Measurements from ENCODE around the gene COMT. TPM values are rescaled to one million over a fixed set of nuclear protein-coding genes. Genes with fewer than 3 reads are reported as not detected.

The COMT gene
- total and polyA plus RNA-seq, 9 of the 15 experiments (the other 6 are each of a cell fraction or from before 2014, with no cell fraction given), result 12.5 to 351 (median 155) TPM

DNA sequence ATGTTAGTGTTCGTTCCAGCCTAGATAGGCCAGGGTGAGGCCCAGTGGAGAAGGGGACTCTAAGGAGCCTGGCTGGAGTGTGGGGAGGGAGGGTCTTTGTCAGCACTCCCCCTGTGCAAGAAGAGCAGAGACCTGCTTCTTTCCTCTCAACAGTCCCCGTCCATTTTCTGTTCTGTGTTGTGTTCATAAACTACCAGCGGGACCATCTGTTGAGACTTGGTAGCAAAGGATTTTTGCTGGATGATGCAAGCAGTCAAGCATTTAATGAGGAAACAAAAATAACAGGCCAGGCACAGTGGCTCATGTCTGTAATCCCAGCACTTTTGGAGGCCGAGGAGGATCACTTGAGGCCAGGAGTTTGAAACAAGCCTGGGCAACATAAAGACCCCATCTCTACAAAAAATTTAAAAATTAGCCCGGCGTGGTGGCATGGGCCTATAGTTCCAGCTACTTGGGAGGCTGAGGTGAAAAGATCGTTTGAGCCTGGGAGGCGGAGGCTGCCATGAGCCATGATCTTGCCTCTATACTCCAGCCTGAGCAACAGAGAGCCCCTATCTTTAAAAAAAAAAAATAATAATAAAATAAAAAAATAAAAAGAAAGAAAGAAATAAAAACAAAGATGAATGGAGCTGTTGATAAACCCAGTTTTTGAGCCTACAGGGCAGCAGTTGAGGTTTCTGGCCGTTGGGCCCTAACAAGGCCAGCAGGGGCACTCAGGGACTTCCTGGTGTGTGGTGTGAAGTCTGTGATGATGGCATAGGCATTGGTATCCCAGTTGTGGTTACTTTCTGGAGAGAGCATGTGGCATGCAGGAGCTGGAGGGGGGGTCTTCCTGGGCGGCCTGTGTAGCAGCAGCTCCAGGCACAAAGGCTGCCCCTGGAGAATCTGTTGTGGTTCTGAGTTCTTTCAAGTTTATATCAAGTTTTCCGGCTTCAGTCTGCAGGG, 1.8 kb downstream of the COMT start (continued):
- 0 out of 2 replicates have a peak, but pooled peaks have one; percentile 62 for TF ChIP-seq ZNF696 (CRISPR knock-in tag; conservative IDR thresholded peaks at IDR 0.05)
- 0 out of 2 replicates have a peak, but pooled peaks have one; percentile 70 for TF ChIP-seq CLOCK (CRISPR knock-in tag; IDR thresholded peaks at IDR 0.05; ENCODE audit: borderline replicate concordance)
- TF ChIP-seq NR2F6 (CRISPR knock-in tag; IDR thresholded peaks at IDR 0.05), result peak; percentile 80; the same call in 1 of the 2 replicates
- peak; percentile 65; the same call in 1 of the 2 replicates for TF ChIP-seq HMG20A (CRISPR knock-in tag; conservative IDR thresholded peaks at IDR 0.05)
- TF ChIP-seq CXXC5 (CRISPR knock-in tag; IDR thresholded peaks at IDR 0.05), result peak; percentile 85
- no peak for TF ChIP-seq RUNX1 (IDR thresholded peaks at IDR 0.05; ENCODE audit: low read depth)
- peak; percentile 38 for TF ChIP-seq KDM5B (IDR thresholded peaks at IDR 0.05; ENCODE audit: insufficient replicate concordance, low read depth, low read length)
- TF ChIP-seq MEIS2 (IDR thresholded peaks at IDR 0.05; ENCODE audit: partially characterized antibody), result no peak
- peak; percentile 76; the same call in 1 of the 2 replicates for TF ChIP-seq ZC3H11A (IDR thresholded peaks at IDR 0.05; ENCODE audit: low read depth, low read length)
- TF ChIP-seq, protein P1, sequence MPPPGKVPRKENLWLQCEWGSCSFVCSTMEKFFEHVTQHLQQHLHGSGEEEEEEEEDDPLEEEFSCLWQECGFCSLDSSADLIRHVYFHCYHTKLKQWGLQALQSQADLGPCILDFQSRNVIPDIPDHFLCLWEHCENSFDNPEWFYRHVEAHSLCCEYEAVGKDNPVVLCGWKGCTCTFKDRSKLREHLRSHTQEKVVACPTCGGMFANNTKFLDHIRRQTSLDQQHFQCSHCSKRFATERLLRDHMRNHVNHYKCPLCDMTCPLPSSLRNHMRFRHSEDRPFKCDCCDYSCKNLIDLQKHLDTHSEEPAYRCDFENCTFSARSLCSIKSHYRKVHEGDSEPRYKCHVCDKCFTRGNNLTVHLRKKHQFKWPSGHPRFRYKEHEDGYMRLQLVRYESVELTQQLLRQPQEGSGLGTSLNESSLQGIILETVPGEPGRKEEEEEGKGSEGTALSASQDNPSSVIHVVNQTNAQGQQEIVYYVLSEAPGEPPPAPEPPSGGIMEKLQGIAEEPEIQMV (tag; conservative IDR thresholded peaks at IDR 0.05; ENCODE audit: low read depth), result 0 out of 2 replicates have a peak, but pooled peaks have one; percentile 20
- no peak for TF ChIP-seq STAG1 (CRISPR knock-in tag; IDR thresholded peaks at IDR 0.05; ENCODE audit: borderline replicate concordance)
- peak; percentile 93 for TF ChIP-seq ZNF133 (CRISPR knock-in tag; IDR thresholded peaks at IDR 0.05)
- peak; percentile 15 for TF ChIP-seq KAT2B (IDR thresholded peaks at IDR 0.05; ENCODE audit: low read depth, low read length)
- TF ChIP-seq, protein P2, sequence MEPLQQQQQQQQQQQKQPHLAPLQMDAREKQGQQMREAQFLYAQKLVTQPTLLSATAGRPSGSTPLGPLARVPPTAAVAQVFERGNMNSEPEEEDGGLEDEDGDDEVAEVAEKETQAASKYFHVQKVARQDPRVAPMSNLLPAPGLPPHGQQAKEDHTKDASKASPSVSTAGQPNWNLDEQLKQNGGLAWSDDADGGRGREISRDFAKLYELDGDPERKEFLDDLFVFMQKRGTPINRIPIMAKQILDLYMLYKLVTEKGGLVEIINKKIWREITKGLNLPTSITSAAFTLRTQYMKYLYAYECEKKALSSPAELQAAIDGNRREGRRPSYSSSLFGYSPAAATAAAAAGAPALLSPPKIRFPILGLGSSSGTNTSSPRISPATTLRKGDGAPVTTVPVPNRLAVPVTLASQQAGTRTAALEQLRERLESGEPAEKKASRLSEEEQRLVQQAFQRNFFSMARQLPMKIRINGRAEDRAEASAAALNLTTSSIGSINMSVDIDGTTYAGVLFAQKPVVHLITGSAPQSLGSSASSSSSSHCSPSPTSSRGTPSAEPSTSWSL (CRISPR knock-in tag; IDR thresholded peaks at IDR 0.05; ENCODE audit: borderline replicate concordance), result peak; percentile 59; the same call in 1 of the 2 replicates
- 0 out of 2 replicates have a peak, but pooled peaks have one; percentile 24 for TF ChIP-seq ZNF717 (CRISPR knock-in tag; IDR thresholded peaks at IDR 0.05)
- TF ChIP-seq POLR2AphosphoS2 (IDR thresholded peaks at IDR 0.05; ENCODE audit: low read length), result no peak
- no peak for TF ChIP-seq PTBP1 (IDR thresholded peaks at IDR 0.05; ENCODE audit: low read depth, low read length)
- TF ChIP-seq CEBPB (tag; IDR thresholded peaks at IDR 0.05), result peak; percentile 88
- peak; percentile 78; the same call in 1 of the 2 replicates for TF ChIP-seq ZNF764 (CRISPR knock-in tag; IDR thresholded peaks at IDR 0.05; ENCODE audit: low read depth)
- TF ChIP-seq TBL1XR1 (IDR thresholded peaks at IDR 0.05; ENCODE audit: low read length in 2 of 2), result peak in 1 of 2 experiments; percentile 3; a peak in 3 of 4 replicates
- TF ChIP-seq ZNF79 (CRISPR knock-in tag; IDR thresholded peaks at IDR 0.05; ENCODE audit: low read depth), result peak; percentile 72
